Activated CD8-positive, alpha-beta memory T cell treated with anti-CD3 and anti-CD28 coated beads, Interleukin-2, amount 50 U/mL, for 4 hours (primary cell): Measurements from ENCODE around the gene KRT27.
"Not testable (repeated sequence)": the region's sequence is repeated elsewhere in the genome, so short reads cannot be mapped to it uniquely, and the experiment has no call there.

Experiments used
- DNase-seq: peaks from one replicate; pipeline ENCODE4 v3.0.0-alpha.2; 2020

The KRT27 gene, protein sequence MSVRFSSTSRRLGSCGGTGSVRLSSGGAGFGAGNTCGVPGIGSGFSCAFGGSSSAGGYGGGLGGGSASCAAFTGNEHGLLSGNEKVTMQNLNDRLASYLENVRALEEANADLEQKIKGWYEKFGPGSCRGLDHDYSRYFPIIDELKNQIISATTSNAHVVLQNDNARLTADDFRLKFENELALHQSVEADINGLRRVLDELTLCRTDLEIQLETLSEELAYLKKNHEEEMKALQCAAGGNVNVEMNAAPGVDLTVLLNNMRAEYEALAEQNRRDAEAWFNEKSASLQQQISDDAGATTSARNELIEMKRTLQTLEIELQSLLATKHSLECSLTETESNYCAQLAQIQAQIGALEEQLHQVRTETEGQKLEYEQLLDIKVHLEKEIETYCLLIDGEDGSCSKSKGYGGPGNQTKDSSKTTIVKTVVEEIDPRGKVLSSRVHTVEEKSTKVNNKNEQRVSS

DNA sequence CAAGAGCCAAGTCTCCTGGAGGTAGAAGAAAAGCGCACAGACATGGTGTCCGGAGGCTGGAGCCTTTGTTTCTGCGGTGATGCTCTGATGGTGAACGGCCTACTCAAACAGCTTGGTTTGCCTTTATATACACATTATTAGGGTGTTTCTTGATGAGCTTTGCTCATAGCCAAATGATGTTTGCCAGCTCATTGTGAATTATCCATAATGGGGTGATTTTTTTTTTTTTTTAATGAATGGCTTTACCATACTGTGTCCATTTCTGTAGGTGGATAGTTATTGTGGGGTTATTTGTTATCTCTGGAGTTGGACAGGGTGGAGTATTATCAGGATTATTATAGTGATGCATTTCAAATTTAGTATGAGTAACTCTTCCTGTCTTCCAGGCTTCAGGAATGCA, at the start of gene KRT27:
Gene KRT27 (minus strand): TSS at position 101 of the 400 bp plus-strand sequence. CDS start 57 bp downstream, at position 44.
- DNase-seq: no peak

DNA sequence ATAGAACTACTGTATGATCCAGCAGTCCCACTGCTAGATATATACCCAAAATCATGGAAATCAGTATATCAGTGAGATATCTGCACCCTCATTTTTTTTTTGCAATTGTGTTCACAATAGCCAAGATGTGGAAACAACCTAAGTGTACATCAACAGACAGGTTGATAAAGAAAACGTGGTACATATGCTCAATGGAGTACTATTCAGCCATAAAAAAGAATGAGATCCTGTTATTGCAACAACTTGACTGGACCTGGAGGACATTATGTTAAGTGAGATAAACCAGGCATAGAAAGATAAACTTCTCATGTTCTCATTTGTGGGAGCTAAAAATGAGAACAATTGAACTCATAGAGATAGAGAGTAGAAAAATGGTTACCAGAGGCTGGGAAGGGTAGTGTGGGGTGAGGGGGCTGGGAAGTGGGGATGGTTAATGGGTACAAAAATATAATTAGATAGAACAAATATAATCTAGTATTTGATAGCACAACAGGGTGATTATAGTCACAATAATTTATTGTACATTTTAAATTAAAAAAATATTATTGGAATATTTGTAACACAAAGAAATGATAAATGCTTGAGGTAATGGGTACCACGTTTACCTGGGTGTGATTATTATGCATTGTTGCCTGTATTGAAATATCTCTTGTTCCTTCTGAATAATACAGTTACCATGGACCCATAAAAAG, 47.9 kb upstream of the KRT27 start:
- DNase-seq: no peak

DNA sequence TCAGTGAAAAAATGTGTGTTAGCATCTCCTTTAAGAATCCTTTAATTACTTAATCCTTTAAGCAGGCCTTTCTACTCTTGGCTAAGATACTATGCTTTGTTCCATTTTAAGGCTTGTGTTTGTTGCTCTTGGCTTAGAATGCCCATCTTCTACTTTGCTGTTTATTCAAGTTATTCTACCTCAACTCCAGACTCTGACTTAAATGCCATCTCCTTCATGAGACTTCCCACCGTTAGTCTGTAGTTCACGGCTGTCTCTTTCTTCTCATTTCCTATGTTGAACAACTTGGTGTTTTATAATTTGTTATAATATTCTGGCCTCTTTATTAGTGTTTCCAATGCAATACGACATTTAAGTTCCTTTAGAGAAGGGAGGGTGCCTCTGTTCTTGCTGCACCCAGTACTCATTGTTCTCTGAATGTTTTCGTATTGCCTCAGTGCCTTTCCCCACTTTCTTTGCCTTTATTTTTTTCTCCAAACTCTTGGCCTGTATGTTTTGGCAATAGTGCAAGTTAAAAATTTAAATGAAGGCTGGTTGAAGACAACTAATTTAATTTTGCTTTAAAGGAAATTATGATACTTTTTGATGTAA, 46.2 kb upstream of the KRT27 start:
- DNase-seq: no peak

DNA sequence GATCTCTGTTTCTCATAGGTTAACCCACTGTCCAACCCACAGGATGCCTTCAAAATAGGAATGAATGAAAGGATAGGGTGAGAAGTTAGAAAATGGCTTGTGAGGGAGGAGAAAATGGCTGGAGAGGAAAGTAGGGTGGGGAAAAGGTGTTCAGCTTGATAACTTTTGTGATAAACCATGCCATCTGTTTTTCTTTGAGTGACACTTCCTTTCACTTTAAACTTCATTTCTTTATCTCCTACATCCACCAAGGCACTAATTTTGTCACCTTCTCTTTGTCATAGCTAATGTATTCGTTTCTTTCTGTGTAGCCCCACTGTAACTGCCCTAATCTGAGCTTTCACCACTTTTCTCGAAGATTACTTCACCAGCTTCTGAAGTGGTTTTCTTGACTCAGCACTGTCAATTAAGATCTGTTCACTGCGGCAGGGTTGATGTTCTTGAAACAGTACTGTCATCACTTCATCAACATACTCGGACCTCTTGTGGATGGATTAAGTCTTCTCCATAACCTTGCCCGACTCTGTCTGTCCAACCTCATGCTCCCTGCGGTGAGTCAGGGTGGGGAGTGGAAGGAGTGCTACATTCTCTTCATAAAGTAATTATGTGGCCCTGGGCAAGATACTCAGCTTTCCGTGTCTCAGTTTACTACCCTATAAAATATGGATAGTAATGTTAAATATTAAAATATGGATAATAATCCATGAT, 45.5 kb upstream of the KRT27 start:
- DNase-seq: no peak

DNA sequence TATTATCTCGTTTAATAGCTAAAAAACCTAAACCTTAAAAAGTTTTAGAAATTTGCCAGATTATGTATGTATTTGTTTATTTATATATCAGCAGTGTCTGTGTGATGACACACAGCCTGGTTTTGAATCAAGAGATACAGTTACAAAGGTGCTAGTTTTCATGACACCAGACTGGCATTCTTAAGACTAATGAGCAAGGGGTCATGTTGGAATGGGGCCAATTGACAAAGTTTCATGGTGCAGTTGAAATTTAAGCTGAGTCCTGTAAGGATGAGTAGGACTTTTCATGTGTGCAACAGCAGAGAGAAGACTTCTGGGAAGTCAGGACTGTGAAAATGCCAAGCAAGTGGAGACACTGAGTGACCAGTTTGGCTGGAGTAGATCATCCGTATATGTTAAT, 43.2 kb upstream of the KRT27 start:
- no peak for DNase-seq

DNA sequence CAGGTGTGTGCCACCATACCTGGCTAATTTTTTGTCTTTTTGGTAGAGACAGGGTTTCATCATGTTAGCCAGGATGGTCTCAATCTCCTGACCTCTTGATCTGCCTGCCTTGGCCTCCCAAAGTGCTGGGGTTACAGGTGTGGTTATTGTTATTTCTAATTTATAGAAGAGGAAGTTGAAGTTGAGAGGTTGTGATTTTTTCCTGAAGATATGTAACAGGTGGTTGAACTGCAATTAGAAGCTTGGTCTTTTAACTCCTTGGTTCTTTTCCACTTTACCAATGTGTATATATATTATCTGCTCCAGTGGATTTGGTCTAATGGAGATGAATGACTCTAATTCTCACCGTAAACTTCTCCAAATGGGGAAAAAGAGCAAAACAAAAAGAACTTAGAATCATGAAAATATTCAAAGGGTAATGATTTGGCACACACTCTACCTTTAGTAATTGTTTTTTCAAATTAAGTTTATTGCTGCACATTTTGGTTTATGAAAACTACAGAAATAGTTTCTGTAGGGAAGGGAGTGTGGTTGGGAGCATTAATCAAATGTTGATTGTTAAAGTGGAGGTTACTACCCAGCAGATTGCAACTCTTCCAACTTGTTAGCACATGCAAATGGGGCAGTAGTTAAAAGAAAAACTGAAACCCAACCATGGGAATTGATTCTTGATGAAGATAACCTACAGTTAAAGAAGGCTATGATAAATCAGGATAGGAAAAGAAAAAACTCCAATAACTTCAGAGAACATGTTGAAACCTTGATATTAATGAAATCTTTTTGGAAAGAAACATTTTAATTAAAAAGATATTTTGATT, 41.9 kb upstream of the KRT27 start:
- DNase-seq: no peak

DNA sequence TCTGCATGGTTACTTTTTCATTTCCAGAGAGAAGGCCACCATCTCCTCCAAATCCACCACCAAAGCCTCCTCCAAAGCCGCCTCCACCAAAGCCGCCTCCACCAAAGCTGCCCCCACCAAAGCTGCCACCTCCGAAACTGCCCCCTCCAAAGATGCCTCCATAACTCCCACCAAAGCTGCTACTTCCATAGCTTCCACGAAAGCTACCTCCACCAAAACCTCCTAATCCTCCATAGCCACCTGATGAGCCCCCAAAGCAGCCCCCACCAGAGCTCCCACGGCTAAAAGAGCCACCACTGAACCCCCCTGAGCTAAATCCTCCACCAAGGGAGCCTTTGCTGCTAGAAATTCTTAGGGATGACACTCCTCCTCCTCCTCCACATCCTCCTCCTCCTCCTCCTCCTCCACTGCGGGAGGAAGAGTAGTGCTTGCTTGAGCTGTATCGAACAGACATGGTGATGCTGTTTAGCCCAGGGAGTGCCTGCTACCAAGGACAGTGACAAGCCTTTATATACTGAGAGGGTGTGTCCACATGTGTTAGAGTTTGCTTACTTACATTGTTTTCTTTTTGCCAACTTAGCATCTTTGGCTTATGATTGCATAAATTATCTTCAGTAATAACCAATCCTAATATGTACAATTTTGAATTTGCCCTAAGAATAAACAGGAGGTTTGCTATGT, 39.9 kb upstream of the KRT27 start, which contains the start of gene KRT10:
Gene KRT10 (minus strand): TSS at position 483 of the 681 bp plus-strand sequence. CDS start 29 bp downstream, at position 454.
- DNase-seq: no peak

DNA sequence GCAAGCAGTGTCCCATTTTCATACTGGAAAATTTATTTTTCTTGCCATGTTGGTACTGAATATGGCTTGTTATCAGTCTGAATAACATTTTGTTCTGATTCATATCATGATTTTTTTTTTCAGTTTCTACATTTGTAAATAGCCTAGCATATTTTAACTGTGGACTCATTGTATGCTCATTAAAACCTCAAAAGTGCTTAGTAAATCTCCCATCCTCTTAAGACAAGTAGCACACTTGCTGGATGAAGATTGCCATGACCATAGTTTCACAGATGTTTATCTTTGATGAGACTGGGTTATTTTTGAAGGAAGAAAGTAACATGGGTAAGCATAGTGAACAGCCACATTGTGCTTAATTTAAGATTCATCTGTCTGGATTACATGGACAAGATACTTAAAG, 39.2 kb upstream of the KRT27 start:
- no peak for DNase-seq

DNA sequence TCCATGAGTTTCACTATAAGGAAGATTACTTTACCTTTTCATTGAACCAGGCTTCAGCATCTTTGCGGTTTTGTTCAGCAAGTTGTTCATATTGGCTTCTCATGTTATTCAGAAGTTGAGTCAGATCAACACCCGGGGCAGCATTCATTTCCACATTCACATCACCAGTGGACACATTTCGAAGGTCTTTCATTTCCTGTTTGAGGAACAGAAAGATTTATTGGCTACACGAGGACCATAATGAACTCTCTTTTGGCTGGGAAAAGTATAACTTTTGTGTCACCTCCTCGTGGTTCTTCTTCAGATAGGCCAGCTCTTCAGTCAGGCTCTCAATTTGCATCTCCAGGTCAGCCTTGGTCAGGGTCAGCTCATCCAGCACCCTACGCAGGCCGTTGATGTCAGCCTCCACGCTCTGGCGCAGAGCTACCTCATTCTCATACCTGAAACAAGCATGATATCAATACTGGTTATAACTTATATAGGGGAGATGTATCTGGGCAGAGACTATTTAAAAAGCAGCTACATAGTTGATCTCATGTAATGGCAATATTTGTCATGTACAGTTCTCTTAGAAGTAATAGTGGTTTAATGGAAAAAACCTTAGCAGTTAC, 38.0 kb upstream of the KRT27 start:
- DNase-seq: no peak

DNA sequence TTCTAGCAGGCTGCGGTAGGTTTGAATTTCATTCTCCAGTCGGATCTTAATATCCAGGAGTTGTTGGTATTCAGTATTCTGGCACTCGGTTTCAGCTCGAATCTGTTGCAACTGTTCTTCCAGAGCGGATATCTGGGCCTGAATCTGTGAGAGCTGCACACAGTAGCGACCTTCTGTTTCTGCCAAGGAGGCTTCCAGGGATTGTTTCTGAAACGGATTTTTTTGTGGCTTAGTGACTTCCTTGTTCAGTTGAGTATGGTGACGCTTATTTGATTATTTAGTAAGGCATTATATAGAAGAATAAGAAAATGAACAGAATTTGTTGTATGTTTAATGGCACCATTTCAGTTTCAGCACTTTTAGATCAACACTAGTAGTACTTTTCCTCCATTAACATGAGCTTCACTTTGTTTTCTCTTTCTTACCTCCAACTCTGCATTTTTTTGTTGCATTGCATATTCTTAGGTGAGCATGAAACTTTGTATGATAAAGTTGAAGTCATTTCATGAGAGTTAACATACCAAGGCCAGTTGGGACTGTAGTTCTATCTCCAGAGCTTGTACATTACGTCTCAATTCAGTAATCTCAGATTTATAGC, 37.3 kb upstream of the KRT27 start:
- no peak for DNase-seq

DNA sequence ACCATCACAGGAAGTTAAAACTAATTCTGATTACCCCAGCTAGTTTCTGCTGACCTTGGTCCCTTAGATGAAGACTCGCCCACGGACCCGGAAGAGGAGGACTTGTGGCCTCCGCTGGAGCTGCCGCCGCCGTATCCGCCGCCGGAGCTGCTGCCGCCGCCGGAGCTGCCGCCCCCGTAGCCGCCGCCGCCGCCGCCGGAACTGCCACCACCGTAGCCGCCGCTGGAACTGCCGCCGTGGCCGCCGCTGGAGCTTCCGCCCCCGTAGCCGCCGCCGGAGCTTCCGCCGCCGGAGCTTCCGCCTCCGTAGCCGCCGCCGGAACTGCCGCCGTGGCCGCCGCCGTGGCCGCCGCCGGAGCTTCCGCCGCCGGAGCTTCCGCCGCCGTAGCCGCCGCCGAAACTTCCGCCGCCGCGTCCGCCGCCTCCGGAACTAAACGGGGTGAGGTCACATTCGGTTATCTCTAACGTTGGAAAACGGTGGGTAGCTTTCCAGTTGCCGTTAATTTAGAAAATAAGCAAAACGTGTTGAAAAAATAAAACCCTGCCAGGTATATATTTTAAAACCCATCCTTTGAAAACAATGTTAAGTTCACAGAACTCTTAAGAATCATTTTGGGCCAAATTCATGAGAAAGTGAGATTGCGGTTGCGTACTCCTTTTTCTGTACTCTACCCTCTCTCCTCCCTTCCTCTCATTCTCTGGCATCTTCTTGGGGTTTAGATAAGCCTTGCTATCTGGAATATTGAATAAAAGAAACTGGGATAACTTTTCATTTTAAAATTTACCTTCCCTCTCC, 36.6 kb upstream of the KRT27 start:
- peak; percentile 81 for DNase-seq

DNA sequence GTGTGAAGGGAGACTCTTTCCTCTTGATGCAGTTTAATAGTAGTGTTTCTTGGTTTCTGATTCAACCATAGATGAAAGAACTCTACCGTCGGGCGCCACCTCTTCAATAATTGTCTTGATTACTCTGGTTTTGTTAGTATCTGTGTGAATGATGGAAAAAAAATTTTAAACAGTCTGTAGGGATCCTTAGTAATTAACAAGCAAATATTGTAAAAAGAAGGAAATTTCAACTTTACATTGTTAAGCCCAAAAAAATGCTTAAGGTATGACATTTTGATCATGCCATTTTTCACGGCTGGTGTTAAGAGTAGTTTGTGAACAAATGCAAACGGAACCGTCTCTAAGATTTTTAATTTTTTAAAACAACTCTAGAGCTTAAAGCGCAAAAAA, 36.0 kb upstream of the KRT27 start:
- no peak for DNase-seq

DNA sequence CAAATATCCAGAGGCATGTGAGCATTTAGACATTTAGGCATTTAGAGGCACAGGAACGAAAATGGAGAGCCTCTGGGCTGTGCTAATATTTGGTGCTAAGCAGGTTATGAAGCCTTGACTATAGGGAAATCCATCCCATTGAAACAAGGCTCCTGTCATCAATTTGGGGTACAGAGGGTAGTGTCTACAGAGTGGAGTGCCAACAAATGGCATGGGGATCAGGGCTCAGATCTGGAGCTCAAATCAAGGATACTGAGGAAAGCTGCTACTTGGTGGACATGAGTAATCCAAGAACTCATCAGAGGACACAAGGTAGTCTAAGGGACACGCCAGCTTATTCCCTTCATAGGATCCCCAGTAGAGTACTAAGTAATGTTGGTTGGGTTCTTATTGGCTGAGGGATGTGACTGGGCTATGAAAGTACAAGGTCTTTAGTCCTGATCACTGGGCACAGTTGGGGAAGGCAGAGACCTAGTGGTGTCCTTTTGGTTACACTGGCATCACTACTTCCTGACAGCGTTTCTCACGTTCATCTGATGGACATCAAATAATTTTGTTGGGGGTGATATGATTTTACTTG, 34.8 kb upstream of the KRT27 start:
- no peak for DNase-seq

DNA sequence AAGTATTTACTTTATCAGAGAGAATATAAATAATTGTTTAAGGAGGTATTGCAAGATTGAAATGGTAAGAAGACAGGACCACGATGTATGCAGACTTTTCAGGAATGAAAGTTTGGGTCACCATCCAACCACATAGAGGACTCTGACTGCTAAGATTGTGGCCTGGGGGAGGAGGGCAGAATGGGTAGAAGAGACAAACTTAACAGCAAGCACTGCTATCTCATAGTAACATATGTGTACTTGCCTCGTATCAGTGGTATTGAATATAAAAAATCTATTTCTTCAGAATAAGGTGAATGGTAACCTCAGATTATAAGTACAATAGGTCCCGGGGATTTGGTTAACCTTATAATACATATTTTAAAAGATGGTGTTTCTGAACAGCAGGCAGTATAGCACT, 34.2 kb upstream of the KRT27 start:
- no peak for DNase-seq

DNA sequence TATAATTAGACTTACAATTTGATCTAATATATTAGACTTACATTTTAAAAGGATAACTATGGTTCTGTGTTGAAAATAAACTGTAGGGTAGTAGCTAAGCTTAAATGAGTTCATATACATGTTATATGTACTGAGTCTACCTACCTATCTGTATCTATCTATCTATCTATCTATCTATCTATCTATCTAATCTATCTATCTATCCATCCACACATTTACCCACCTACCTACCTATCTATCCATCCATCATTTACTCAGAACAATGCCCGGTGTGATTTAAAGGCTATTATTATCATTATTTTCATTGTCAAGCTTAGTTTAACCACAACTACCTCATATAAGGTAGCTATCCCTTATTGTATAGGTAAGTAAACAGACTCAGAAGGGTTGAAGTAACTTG, 33.0 kb upstream of the KRT27 start:
- DNase-seq: no peak

DNA sequence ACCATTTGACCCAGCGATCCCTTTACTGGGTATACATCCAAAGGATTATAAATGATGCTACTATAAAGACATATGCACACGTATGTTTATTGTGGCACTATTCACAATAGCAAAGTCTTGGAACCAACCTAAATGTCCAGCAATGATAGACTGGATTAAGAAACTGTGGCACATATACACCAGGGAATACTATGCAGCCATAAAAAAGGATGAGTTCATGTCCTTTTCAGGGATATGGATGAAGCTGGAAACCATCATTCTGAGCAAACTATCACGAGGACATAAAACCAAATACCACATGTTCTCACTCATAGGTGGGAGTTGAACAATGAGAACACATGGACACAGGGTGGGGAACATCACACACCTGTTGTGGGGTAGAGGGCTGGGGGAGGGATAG, 32.3 kb upstream of the KRT27 start:
- not testable (repeated sequence) for DNase-seq

DNA sequence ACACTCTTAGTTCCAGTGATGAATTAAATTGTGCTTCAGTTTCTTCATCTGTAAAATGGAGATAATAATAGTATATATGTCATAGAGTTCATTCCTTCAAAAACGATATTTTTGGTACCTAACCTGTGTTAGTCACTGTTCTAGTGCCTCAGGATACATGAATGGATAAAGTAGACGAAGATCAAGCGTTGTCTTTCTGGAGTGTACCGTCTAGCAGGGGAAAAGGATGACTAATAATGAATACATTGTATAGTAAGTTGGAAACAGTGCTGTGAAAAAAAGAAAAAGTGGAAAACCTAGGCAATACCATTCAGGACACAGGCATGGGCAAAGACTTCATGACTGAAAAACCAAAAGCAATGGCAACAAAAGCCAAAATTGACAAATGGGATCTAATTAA, 31.5 kb upstream of the KRT27 start:
- DNase-seq: no peak

DNA sequence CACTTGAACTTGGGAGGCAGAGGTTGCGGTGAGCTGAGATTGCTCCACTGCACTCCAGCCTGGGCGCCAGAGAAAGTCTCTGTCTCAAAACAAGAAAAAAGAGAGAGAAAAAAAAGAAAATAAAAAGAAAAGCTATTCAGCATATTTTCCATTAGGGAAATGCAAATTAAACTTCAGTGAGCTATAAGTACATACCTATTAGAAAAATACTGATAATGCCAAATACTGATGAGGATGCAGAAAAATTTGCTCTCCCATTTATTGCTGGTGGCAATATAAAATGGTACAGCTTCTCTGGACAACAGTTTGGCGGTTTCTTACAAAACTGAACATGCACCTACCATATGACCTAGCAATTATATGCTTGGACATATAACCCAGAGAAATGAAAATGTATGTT, 30.3 kb upstream of the KRT27 start:
- no peak for DNase-seq

DNA sequence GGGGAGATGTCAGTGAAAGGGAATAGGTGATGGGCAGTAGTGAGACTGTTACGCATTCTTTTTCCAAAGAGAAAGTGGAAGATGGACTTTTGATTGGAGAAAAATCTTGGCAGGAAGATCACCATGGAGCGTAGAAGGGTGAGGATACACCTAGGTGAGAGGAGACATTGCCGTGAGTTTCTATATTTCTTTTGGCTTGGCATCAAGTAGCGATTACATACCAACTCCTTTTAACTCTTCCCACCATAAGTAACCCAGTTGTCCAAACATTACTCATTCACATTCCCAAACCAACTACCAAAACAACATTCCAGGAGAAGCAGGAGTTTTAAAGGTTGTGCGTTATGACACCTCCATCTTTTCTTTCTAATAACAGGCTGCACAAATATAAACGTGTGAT, 28.1 kb upstream of the KRT27 start:
- no peak for DNase-seq
